HG02763 (cell line): Measurements from ENCODE around the gene CTNNA2.

ENCODE experiments used
- ATAC-seq: cut with Tn5 transposase; IDR thresholded peaks from one replicate; pipeline ENCODE4 v1.9.1; 2021; ENCODE audit warnings: mild to moderate bottlenecking, moderate library complexity; ENCODE audit not compliant: unreplicated experiment

The CTNNA2 gene

GRCh38 chr2:79512442-79513401, at the start of gene CTNNA2:
Gene CTNNA2, plus strand, starts transcription at chr2:79513051.
- ATAC-seq: peak; percentile 69

- ATAC-seq: no peak
These were observed 25.5 kb upstream of the CTNNA2 start for GRCh38 chr2:79487399-79487798.

GRCh38 chr2:79511320-79511951, 1.4 kb upstream of the CTNNA2 start:
- ATAC-seq: no peak

GRCh38 chr2:79513711-79514110, 860 bp downstream of the CTNNA2 start:
- ATAC-seq: no peak

GRCh38 chr2:79529636-79530035, 16.8 kb downstream of the CTNNA2 start:
- ATAC-seq: no peak

GRCh38 chr2:79530443-79530842, 17.6 kb downstream of the CTNNA2 start:
- ATAC-seq: no peak

- no peak for ATAC-seq
These were observed 34.7 kb downstream of the CTNNA2 start for GRCh38 chr2:79547568-79547967.

GRCh38 chr2:79552653-79553052, 39.8 kb downstream of the CTNNA2 start:
- ATAC-seq: no peak

GRCh38 chr2:79554899-79555298, 42.0 kb downstream of the CTNNA2 start:
- ATAC-seq: no peak

- ATAC-seq: no peak
These were observed 51.2 kb downstream of the CTNNA2 start for GRCh38 chr2:79564065-79564464.

GRCh38 chr2:79569048-79569447, 56.2 kb downstream of the CTNNA2 start:
- no peak for ATAC-seq

- no peak for ATAC-seq
These were observed 61.2 kb downstream of the CTNNA2 start for GRCh38 chr2:79573895-79574674.

- no peak for ATAC-seq
These were observed 63.6 kb downstream of the CTNNA2 start for GRCh38 chr2:79576451-79576850.

- no peak for ATAC-seq
These were observed 66.1 kb downstream of the CTNNA2 start for GRCh38 chr2:79578952-79579351.

GRCh38 chr2:79580175-79580574, 67.3 kb downstream of the CTNNA2 start:
- no peak for ATAC-seq

GRCh38 chr2:79585701-79586433, 73.0 kb downstream of the CTNNA2 start:
- no peak for ATAC-seq

- no peak for ATAC-seq
These were observed 78.4 kb downstream of the CTNNA2 start for GRCh38 chr2:79591281-79591680.

- ATAC-seq: no peak
These were observed 80.5 kb downstream of the CTNNA2 start for GRCh38 chr2:79593237-79593867.

- ATAC-seq: no peak
These were observed 83.6 kb downstream of the CTNNA2 start for GRCh38 chr2:79596403-79596802.

GRCh38 chr2:79604748-79605147, 91.9 kb downstream of the CTNNA2 start:
- no peak for ATAC-seq
